ENCODE data around the gene CTXN3. TPM values are rescaled to one million over a fixed set of nuclear protein-coding genes. Genes with fewer than 3 reads are reported as not detected.

Gene CTXN3
- total RNA-seq, 1 donor from 2014 or later = not detected

DNA sequence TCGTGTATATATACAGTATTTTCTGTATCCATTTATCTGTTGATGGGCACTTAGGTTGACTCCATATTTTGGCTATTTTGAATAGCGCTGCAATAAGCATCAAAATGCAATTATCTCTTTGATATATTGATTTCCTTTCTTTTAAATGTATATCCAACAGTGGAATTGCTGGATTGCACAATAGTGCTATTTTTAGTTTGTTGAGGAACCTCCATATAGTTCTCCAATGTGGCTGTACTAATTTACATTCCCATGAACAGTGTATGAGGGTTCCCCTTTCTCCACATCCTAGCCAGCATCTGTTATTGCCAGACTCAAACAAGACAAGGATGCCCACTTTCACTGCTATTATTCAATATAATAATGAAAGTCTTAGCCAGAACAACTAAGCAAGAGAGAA, 9.1 kb upstream of the CTXN3 start:
- DNase-seq (ENCODE audit: low read depth, low spot score) = no peak
- no peaks in the 10 kb centered on the region for H3K36me3 Mint-ChIP-seq (ENCODE audit: low read depth)
- no peak for TF ChIP-seq CTCF (conservative IDR thresholded peaks at IDR 0.05)
- no peak overlapping the region for H3K27ac Mint-ChIP-seq (ENCODE audit: unreplicated experiment)
- no peak overlapping the region for H3K4me3 Mint-ChIP-seq
- no peaks in the 10 kb centered on the region for H3K27me3 Mint-ChIP-seq (ENCODE audit: low read depth)
- peaks cover 4% of the 10 kb centered on the region for H3K9me3 Mint-ChIP-seq
- H3K4me1 Mint-ChIP-seq = no peaks in the 10 kb centered on the region

GRCh38 chr5:127642949-127643348, 5.9 kb upstream of the CTXN3 start:
- Mint-ChIP-seq H3K4me1 (peaks cover 11% of the 10 kb centered on the region), H3K4me3 (no peak overlapping the region), H3K36me3 (ENCODE audit: low read depth) (no peaks in the 10 kb centered on the region), H3K27ac (ENCODE audit: unreplicated experiment) (no peak overlapping the region), H3K27me3 (ENCODE audit: low read depth) (no peaks in the 10 kb centered on the region), H3K9me3 (peaks cover 2% of the 10 kb centered on the region)
- DNase-seq (ENCODE audit: low read depth, low spot score) = no peak
- TF ChIP-seq CTCF (conservative IDR thresholded peaks at IDR 0.05) = no peak

DNA sequence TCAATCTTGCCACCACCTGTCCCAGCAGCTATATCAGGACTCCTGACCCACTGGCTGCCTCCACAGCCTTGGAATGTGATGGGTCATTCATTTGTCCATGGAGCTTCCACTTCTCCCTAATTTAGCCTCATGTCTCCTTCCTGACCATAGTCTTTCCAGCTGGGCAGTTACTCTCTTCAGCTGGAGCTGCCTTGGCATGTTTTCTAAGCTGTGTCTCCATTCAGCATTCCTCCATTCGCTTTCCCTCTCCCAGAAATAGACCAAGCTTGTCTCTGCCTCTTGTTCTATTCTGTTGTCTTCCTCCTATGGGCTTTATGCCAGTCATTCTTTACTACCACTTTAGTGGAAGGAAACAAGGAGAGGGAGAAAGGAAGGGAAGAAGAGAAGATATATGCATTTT, 5.3 kb upstream of the CTXN3 start:
- no peak for DNase-seq (ENCODE audit: low read depth, low spot score)
- Mint-ChIP-seq H3K4me1 (peaks cover 12% of the 10 kb centered on the region), H3K9me3 (no peaks in the 10 kb centered on the region), H3K4me3 (no peak overlapping the region), H3K27ac (ENCODE audit: unreplicated experiment) (no peak overlapping the region), H3K36me3 (ENCODE audit: low read depth) (no peaks in the 10 kb centered on the region), H3K27me3 (ENCODE audit: low read depth) (no peaks in the 10 kb centered on the region)
- no peak for TF ChIP-seq CTCF (conservative IDR thresholded peaks at IDR 0.05)

- Mint-ChIP-seq H3K4me3 (no peak overlapping the region), H3K36me3 (ENCODE audit: low read depth) (no peaks in the 10 kb centered on the region), H3K27me3 (ENCODE audit: low read depth) (no peaks in the 10 kb centered on the region), H3K9me3 (no peaks in the 10 kb centered on the region), H3K27ac (ENCODE audit: unreplicated experiment) (no peak overlapping the region), H3K4me1 (peaks cover 23% of the 10 kb centered on the region)
- no peak for DNase-seq (ENCODE audit: low read depth, low spot score)
- TF ChIP-seq CTCF (conservative IDR thresholded peaks at IDR 0.05) = no peak
Measured at GRCh38 chr5:127645300-127645726, 3.6 kb upstream of the CTXN3 start.

DNA sequence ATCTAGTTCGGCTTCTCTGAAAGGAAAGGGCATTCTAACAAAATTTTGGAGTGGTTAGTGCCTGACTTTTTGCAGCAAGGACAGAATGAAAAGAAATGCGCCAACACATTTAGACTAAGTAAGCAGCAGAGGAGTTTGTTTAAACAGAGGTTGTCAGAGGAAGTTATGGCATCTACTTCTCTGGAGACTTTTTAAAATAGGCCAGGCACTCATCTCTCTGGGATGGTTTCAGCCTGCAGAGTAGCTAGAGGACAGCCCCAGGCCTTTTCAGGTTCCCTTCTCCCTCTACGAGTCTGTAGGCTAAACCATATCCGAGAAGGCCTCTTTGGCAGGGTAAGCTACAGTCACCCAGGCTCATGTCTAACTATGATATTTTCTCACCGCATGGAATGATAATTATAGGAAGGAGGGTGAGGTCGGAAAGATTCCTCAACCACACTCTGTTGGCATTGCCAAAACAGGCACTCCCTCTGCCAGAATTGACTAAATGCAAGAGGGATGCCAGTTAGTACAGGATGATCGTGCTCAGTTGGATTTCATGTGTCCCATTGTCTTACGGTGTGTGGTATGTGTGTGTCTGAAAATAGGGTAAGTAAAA, 1.4 kb upstream of the CTXN3 start:
- no peaks in the 10 kb centered on the region for H3K27me3 Mint-ChIP-seq (ENCODE audit: low read depth)
- peaks cover 23% of the 10 kb centered on the region for H3K4me1 Mint-ChIP-seq
- no peak for TF ChIP-seq CTCF (conservative IDR thresholded peaks at IDR 0.05)
- DNase-seq (ENCODE audit: low read depth, low spot score) = no peak
- H3K4me3 Mint-ChIP-seq = no peak overlapping the region
- H3K27ac Mint-ChIP-seq (ENCODE audit: unreplicated experiment) = no peak overlapping the region
- H3K9me3 Mint-ChIP-seq = no peaks in the 10 kb centered on the region
- H3K36me3 Mint-ChIP-seq (ENCODE audit: low read depth) = no peaks in the 10 kb centered on the region
